Adrenal gland (tissue), 12 donors: Measurements from ENCODE around the gene SPOP. TPM values are rescaled to one million over a fixed set of nuclear protein-coding genes. Genes with fewer than 3 reads are reported as not detected.
"Not testable (repeated sequence)": the region's sequence is repeated elsewhere in the genome, so short reads cannot be mapped to it uniquely, and the experiment has no call there.

ENCODE experiments used
- DNase-seq, 7 donors: peaks; one replicate each; pipeline ENCODE4 v3.0.0-alpha.2; 2019 to 2020
- H3K27ac ChIP-seq, 5 donors: fragments of 200-600 bp; sonication (generic) in 4 of 5; 1 replicate in 3 of 5; 2 replicates in 2 of 5; pipeline versions ENCODE4 v1.5.1 to v1.8.0; 2016 to 2020; ENCODE audit warnings: mild to moderate bottlenecking in 1 of 5
- H3K27me3 ChIP-seq: fragments of 200-600 bp; 2 replicates; pipeline ENCODE4 v1.8.0; 2021
- H3K36me3 ChIP-seq, 2 donors: fragments of 200-600 bp; replicated peaks in 1 of 2; 1 replicate in 1 of 2; 2 replicates in 1 of 2; pipeline versions ENCODE4 v1.5.1 to v1.8.0; 2018 to 2022
- H3K4me1 ChIP-seq, 2 donors: fragments of 200-600 bp; replicated peaks in 1 of 2; 1 replicate in 1 of 2; 2 replicates in 1 of 2; pipeline versions ENCODE4 v1.5.1 to v1.8.0; 2018 to 2021
- H3K4me3 ChIP-seq, 4 donors: fragments of 200-600 bp; sonication (generic) in 3 of 4; one replicate each; pipeline ENCODE4 v1.5.1; 2016 to 2018
- H3K9me3 ChIP-seq, 3 donors: fragments of 200-600 bp; sonication (generic) in 1 of 3; replicated peaks in 1 of 3; 1 replicate in 2 of 3; 2 replicates in 1 of 3; pipeline versions ENCODE4 v1.5.1 to v1.8.0; 2016 to 2021
- CTCF ChIP-seq, 6 experiments: fragments of 450-650 bp in 4 of 6; fragments of 200-600 bp in 2 of 6; sonication (generic) in 1 of 6; IDR thresholded peaks; 1 replicate in 5 of 6; 2 replicates in 1 of 6; pipeline versions ENCODE4 v1.5.1 to v1.8.0; 2016 to 2021; ENCODE audit warnings: antibody characterized with exemption in 6 of 6, mild to moderate bottlenecking in 2 of 6, moderate library complexity in 1 of 6
- POLR2A ChIP-seq, 2 donors: fragments of 450-650 bp; IDR thresholded peaks; one replicate each; pipeline ENCODE4 v1.6.1; 2017; ENCODE audit warnings: antibody characterized with exemption in 2 of 2, mild to moderate bottlenecking in 2 of 2, moderate library complexity in 1 of 2
- WGBS, 4 donors: extraction: QIAGEN DNeasy Blood & Tissue Kit in 2 of 4; methylation state at CpG; one replicate each; pipeline versions ENCODE4 v1.1.5 to v1.1.7; 2013 to 2017; 5-methylcytosine and 5-hydroxymethylcytosine counted together
- intact Hi-C, 2 donors: fragments of 100-400 bp; cut with DNase I; formaldehyde crosslinking; loops; one replicate each; pipeline versions ENCODE4 v1.14.1 to v1.15.0; 2022 to 2023
- polyA plus RNA-seq, 3 donors: library from polyadenylated mRNA; stranded (reverse); fragments of 200-250 nt in 2 of 3; fragments of 350-450 nt in 1 of 3; fragmentation: Illumina TruSeq in 1 of 3; extraction: RNeasy Lipid Tissue Mini Kit (QIAGEN cat#74804) in 1 of 3; gene quantifications; one replicate each; pipeline ENCODE4 v1.2.3, GENCODE V29; 2013 to 2014
- total RNA-seq, 9 donors: library from RNA; depleted of rRNA in 4 of 9; stranded (reverse); fragments of >200 nt in 4 of 9; fragments of 120-200 nt in 1 of 9; fragmentation: NEBNext Ultra II Directional in 1 of 9; extraction: Animal tissue kit (Norgen Biotek cat#: 25700) in 1 of 9; gene quantifications; one replicate each; pipeline versions ENCODE4 v1.1.0 to v1.2.4, GENCODE V29; 2013 to 2023
- donor health status: healthy with polysubstance abuse.
- donor health status: Bipolar disorder and iron deficiency.
- donor health status: DM: yes; HTN: yes; CAD: no.
- donor health status: DM: no; HTN: no; CAD: no.
- donor health status: DM: no; HTN: no; CAD: no.
- donor health status: DM: yes; HTN: yes; CAD: no.

Gene SPOP
- total and polyA plus RNA-seq, 12 donors: 22.4 to 86.4 (median 57.6) TPM

- Histone ChIP-seq H3K9me3 (no peaks in the 10 kb centered on the region), H3K36me3 (no peaks in the 10 kb centered on the region), H3K4me1 (peaks cover 4 to 25% of the 10 kb centered on the region in 2 donors), H3K27ac (peak overlapping the region in 1 of 5 donors; percentile 58), H3K4me3 (no peak overlapping the region), H3K27me3 (no peaks in the 10 kb centered on the region)
- intact Hi-C loops: loop anchor here (2.0 to 10.0 kb wide), 4 partner anchors 124 to 424 kb away; partner anchors contain the start of gene DLX3 (in 1 of the 2)
- 60 to 69% (median 67%) methylated on average over 5 to 11 of the region's 11 CpGs for WGBS, 4 donors
- DNase-seq: no peak
- TF ChIP-seq CTCF (IDR thresholded peaks at IDR 0.05): no peak
- no peak for TF ChIP-seq POLR2A (IDR thresholded peaks at IDR 0.05)
Measured at GRCh38 chr17:49570540-49571242, 107.2 kb downstream of the SPOP start.

- Histone ChIP-seq H3K4me1 (peaks cover 4 to 21% of the 10 kb centered on the region in 2 donors), H3K27ac (peak overlapping the region in 3 of 5 donors; percentile 63 to 83 (median 69)), H3K4me3 (peak overlapping the region in 1 of 4 donors; percentile 46)
- not testable (repeated sequence) for H3K9me3 ChIP-seq, DNase-seq, H3K27me3 ChIP-seq, H3K36me3 ChIP-seq
- intact Hi-C loops: loop anchor here (2.0 to 10.0 kb wide), 3 partner anchors 209 to 426 kb away; partner anchors contain the start of gene DLX3 (in 1 of the 2)
- 71 to 75% (median 74%) methylated on average over 7 of the region's 7 CpGs for WGBS, 4 donors
Measured at GRCh38 chr17:49568695-49569047, 109.2 kb downstream of the SPOP start.

- intact Hi-C loops: loop anchor here (2.0 to 10.0 kb wide), 3 partner anchors 209 to 427 kb away; partner anchors contain the start of gene DLX3 (in 1 of the 2)
- Histone ChIP-seq H3K9me3 (no peaks in the 10 kb centered on the region), H3K4me1 (peaks cover 4 to 21% of the 10 kb centered on the region in 2 donors), H3K4me3 (peak overlapping the region in 2 of 4 donors; percentile 23 to 46), H3K27me3 (peaks cover 6% of the 10 kb centered on the region), H3K27ac (peak overlapping the region; percentile 38 to 83 (median 63)), H3K36me3 (no peaks in the 10 kb centered on the region)
- peak; percentile 90 to 97 (median 95) for DNase-seq
- peak; percentile 89 to 100 (median 99) for TF ChIP-seq CTCF (IDR thresholded peaks at IDR 0.05)
- peak in 1 of 2 donors; percentile 27 for TF ChIP-seq POLR2A (IDR thresholded peaks at IDR 0.05)
- 6 to 14% (median 8%) methylated on average over 17 to 42 of the region's 42 CpGs for WGBS, 4 donors
Measured at GRCh38 chr17:49567871-49568694, 109.8 kb downstream of the SPOP start.

- no peaks in the 10 kb centered on the region for H3K9me3 ChIP-seq
- H3K4me3 ChIP-seq: no peak overlapping the region
- H3K27ac ChIP-seq: peak overlapping the region in 3 of 5 donors; percentile 0 to 83 (median 71)
- TF ChIP-seq CTCF (IDR thresholded peaks at IDR 0.05) (no peak), POLR2A (IDR thresholded peaks at IDR 0.05) (no peak)
- no peaks in the 10 kb centered on the region for H3K36me3 ChIP-seq
- WGBS, 4 donors: 56 to 85% (median 63%) methylated on average over 5 to 9 of the region's 9 CpGs
- no peak for DNase-seq
- peaks cover 6% of the 10 kb centered on the region for H3K27me3 ChIP-seq
- H3K4me1 ChIP-seq: peaks cover 4 to 21% of the 10 kb centered on the region in 2 donors
- intact Hi-C loops: loop anchor here (5.0 to 10.0 kb wide), 2 partner anchors 210 to 428 kb away; partner anchors contain the start of gene DLX3 (in 1 of the 2)
Measured at GRCh38 chr17:49567104-49567521, 110.8 kb downstream of the SPOP start.
